ENCODE results near the gene CHRNA9. TPM values are rescaled to one million over a fixed set of nuclear protein-coding genes. Genes with fewer than 3 reads are reported as not detected.

CHRNA9 gene
- total RNA-seq, 2 donors from 2014 or later: not detected

DNA sequence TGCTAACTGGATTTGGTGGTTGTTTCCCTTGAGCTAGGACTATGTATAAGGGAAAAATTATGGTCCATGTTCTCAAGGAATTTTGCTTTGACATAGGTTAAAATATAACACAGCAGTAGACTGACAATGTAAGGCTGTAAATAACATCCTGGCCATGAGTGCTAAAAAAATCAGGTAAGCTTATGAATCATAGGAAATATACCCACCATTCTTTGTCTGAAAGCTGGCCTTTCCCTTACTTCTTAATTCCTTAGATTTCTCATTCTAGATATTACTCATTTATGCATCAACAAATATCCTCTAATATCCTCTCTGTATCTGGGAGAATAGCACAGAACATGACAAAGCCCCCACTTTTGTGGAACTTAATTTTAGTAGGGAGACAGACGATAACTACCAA lies 6.8 kb upstream of the CHRNA9 start:
- Histone ChIP-seq H3K9me3 (no peaks in the 10 kb centered on the region), H3K27me3 (replicated peaks; ENCODE audit: insufficient read depth) (no peaks in the 10 kb centered on the region), H3K27ac (no peak overlapping the region), H3K36me3 (no peaks in the 10 kb centered on the region), H3K4me1 (ENCODE audit: control insufficient read depth in 1 of 2, low read depth in 2 of 2) (no peaks in the 10 kb centered on the region), H3K4me3 (no peak overlapping the region)
- no peak for ATAC-seq (ENCODE audit: insufficient number of reproducible peaks, low FRiP score, low read depth)
- DNase-seq (ENCODE audit: low spot score): no peak
- TF ChIP-seq, protein P1, sequence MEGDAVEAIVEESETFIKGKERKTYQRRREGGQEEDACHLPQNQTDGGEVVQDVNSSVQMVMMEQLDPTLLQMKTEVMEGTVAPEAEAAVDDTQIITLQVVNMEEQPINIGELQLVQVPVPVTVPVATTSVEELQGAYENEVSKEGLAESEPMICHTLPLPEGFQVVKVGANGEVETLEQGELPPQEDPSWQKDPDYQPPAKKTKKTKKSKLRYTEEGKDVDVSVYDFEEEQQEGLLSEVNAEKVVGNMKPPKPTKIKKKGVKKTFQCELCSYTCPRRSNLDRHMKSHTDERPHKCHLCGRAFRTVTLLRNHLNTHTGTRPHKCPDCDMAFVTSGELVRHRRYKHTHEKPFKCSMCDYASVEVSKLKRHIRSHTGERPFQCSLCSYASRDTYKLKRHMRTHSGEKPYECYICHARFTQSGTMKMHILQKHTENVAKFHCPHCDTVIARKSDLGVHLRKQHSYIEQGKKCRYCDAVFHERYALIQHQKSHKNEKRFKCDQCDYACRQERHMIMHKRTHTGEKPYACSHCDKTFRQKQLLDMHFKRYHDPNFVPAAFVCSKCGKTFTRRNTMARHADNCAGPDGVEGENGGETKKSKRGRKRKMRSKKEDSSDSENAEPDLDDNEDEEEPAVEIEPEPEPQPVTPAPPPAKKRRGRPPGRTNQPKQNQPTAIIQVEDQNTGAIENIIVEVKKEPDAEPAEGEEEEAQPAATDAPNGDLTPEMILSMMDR (IDR thresholded peaks at IDR 0.05): no peak

DNA sequence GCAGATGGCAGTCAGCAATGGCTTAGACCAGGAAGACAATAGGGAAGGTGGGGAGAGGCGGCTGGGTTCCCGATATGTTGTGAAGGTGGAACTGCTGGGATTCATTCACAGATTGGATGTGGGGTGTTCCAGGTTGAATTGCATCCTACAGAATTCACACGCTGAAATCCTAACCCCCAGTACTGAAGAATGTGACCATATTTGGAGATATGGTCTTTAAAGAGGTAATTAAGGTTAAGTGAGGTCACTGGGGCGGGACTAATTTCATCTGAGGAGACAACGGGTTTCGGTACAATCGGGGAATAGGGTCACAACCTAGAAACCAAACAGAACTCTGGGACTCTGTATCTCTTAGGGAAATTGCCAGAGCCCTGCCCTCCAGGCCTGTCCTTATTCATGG lies 5.3 kb upstream of the CHRNA9 start:
- Histone ChIP-seq H3K4me1 (ENCODE audit: control insufficient read depth in 1 of 2, low read depth in 2 of 2) (no peaks in the 10 kb centered on the region), H3K27me3 (replicated peaks; ENCODE audit: insufficient read depth) (no peaks in the 10 kb centered on the region), H3K4me3 (no peak overlapping the region), H3K36me3 (no peaks in the 10 kb centered on the region), H3K27ac (no peak overlapping the region), H3K9me3 (no peaks in the 10 kb centered on the region)
- DNase-seq (ENCODE audit: low spot score) (no peak), ATAC-seq (ENCODE audit: insufficient number of reproducible peaks, low FRiP score, low read depth) (no peak)
- TF ChIP-seq, protein P1 (IDR thresholded peaks at IDR 0.05): no peak

DNA sequence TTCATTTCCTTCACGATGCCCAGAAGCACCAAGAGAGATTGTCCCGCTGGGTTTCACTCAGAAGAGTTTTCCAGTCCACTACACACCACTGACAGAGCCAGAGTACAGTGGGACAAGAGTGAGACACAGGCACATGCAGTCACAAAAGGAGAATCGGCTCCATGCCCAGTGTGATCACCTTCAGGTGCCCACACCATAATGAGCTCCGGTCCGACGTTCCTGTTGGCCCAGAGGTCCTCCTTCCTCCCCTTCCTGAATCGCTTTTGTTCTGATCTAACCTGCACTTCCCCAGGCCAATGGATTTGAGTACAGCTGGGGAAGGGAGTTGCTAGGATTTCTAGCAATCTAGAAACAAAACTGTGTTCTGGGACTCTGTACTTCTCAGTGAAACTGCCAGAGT lies 4.6 kb upstream of the CHRNA9 start:
- TF ChIP-seq, protein P1 (IDR thresholded peaks at IDR 0.05): no peak
- Histone ChIP-seq H3K4me1 (ENCODE audit: control insufficient read depth in 1 of 2, low read depth in 2 of 2) (no peaks in the 10 kb centered on the region), H3K27me3 (replicated peaks; ENCODE audit: insufficient read depth) (no peaks in the 10 kb centered on the region), H3K36me3 (no peaks in the 10 kb centered on the region), H3K27ac (no peak overlapping the region), H3K9me3 (no peaks in the 10 kb centered on the region), H3K4me3 (no peak overlapping the region)
- ATAC-seq (ENCODE audit: insufficient number of reproducible peaks, low FRiP score, low read depth) (no peak), DNase-seq (ENCODE audit: low spot score) (no peak)

DNA sequence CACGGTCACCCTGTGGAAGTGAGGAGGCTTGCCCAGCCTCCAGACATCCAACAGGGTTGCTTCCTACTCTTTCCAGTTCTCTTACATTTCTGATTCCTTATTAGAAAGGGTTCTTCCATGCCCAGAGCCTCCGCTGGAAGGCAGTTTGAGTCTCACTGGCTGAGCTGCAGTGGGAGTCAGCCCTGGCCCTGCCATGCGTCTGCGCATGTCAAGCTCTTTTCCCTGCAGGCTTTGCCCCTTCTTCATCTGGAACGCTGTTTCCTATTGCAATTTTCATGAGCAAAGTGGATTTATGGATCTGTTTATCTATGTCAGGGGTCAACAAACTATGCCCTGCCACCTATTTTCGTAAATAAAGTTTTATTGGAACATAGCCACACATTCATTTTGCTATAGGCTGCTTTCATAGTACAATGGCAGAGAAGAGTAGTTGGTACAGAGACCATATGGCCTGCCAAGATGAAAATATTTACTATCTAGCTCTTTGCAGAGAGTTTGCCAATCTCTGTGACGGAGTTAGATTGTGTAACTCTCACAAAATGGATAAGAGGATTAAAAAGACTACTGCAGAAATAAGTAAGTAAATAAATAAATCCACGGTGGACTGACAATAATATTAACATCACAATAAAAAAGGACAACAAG lies 3.9 kb upstream of the CHRNA9 start:
- H3K27ac ChIP-seq: no peak overlapping the region
- TF ChIP-seq, protein P1 (IDR thresholded peaks at IDR 0.05): no peak
- no peaks in the 10 kb centered on the region for H3K9me3 ChIP-seq
- no peaks in the 10 kb centered on the region for H3K36me3 ChIP-seq
- ATAC-seq (ENCODE audit: insufficient number of reproducible peaks, low FRiP score, low read depth): no peak
- DNase-seq (ENCODE audit: low spot score): no peak
- H3K27me3 ChIP-seq (replicated peaks; ENCODE audit: insufficient read depth): no peaks in the 10 kb centered on the region
- no peak overlapping the region for H3K4me3 ChIP-seq
- no peaks in the 10 kb centered on the region for H3K4me1 ChIP-seq (ENCODE audit: control insufficient read depth in 1 of 2, low read depth in 2 of 2)

DNA sequence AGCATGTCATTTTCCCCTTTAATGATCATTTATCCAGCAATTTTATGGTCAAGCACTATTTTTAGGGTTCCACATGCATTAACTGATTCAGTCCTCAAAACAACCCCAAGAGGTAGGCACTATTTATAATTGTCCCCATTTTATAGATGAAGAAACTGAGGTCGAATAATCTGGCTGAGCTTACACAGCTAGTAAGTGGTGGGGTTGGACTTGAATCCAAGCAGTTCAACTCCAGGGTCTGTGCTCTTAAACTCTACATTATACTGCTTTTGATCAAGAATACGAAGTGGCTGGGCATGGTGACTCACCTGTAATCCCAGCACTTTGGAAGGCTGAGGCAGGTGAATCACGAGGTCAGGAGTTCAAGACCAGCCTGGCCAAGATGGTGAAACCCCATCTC lies 3.2 kb upstream of the CHRNA9 start:
- Histone ChIP-seq H3K4me1 (ENCODE audit: control insufficient read depth in 1 of 2, low read depth in 2 of 2) (no peaks in the 10 kb centered on the region), H3K9me3 (no peaks in the 10 kb centered on the region)

More for the DNA sequence above, 3.2 kb upstream of the CHRNA9 start:
- DNase-seq (ENCODE audit: low spot score) (no peak), ATAC-seq (ENCODE audit: insufficient number of reproducible peaks, low FRiP score, low read depth) (no peak)
- no peaks in the 10 kb centered on the region for H3K36me3 ChIP-seq
- no peak overlapping the region for H3K4me3 ChIP-seq
- H3K27ac ChIP-seq: no peak overlapping the region
- TF ChIP-seq, protein P1 (IDR thresholded peaks at IDR 0.05): no peak
- H3K27me3 ChIP-seq (replicated peaks; ENCODE audit: insufficient read depth): no peaks in the 10 kb centered on the region

All from thoracic aorta (tissue), 2 donors.